NCI-H2196 treated with DMSO at 0.1 percent for 48 hours (cell line): Measurements from ENCODE around the gene AP1AR.
"Not testable (repeated sequence)": the region's sequence is repeated elsewhere in the genome, so short reads cannot be mapped to it uniquely, and the experiment has no call there.

ENCODE experiments used
- DNase-seq: peaks from one replicate; lab custom pipeline; 2025; ENCODE audit not compliant: unreplicated experiment; lab: John Stamatoyannopoulos, UW

The AP1AR gene

DNA sequence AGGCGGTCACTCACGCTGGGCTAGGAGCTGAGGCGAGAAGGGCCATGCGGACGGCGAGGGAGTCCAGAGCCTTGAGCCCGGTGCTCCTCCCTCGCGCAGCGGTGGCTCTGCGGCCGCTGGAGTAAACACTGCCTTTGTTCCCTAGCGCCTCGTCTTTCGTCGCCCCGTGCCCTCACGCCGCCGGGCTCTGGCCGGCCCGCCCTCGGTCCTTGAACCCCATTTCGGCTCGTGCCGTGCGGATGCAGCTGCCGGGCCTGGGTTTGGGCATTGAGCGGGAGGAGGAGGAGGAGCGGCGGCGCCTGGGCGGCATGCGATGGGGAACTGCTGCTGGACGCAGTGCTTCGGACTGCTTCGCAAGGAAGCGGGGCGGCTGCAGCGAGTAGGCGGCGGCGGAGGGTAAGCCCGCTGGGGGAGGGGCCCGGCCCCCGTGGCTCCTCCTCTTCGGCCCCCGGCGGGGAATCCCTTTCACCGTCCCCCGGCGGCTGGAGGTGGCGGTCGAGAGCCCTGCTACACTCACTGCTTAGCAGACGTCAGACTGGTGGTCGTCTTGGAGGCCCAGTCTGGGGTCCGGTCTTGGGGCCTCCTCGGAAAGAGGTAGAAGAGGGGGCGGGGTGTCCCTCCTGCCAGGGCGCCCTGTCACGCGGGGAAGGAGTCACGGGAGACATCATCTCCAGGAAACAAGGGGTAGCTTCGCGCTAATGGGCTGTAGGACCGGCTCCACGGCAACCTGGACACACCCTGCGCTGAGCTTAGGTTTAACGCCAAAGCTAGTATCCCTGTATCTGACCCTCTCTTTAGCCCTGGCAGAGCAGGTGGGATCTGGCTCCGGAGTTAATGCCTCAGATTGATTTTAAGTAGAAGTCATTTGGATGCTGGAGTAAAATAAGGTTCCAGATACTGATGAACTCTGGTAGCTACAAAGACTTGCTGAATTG lies at the start of gene AP1AR:
Gene AP1AR (plus strand): TSS at position 9 of the 935 bp plus-strand sequence. CDS start 305 bp downstream, at position 314.
- peak; percentile 14 for DNase-seq

- DNase-seq, result no peak
Observed at GRCh38 chr4:112182604-112183003, 49.0 kb upstream of the AP1AR start.

DNA sequence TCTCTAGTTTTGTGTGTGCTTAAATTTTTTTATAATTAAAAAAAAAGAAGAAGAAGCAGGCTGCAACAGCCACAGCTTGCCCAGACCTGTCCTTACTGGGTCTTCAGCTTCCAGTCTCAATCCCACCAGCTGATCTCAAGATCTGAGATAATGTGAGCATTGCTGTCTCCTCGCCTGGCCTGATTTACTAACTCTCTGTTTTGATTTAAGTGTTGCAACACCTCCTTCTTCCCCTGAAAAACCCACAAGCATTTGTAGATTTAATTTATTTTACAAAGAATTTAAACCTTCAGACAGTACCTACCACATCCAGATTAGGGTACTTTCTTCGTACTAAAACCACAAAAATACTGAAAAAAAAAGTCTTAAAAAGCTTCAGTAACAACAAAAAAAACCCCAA lies 48.3 kb upstream of the AP1AR start:
- DNase-seq, result no peak

DNA sequence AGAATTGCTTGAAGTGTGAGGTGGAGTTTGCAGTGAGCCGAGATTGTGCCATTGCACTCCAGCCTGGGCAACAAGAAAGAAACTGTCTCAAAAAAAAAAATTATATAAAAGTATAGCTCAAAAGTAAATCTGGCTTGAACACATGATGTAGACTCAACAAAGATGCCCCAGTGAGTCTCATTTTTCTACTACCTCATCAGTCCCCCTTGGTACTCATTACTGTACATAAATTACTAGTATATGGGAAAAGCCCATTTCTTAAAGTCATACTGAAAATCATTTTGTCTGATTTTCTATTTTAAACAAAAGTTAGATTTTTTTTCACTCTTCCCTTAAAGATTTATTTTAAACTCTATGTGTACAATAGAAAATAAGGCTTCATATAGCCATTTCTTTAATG lies 47.1 kb upstream of the AP1AR start:
- no peak for DNase-seq

DNA sequence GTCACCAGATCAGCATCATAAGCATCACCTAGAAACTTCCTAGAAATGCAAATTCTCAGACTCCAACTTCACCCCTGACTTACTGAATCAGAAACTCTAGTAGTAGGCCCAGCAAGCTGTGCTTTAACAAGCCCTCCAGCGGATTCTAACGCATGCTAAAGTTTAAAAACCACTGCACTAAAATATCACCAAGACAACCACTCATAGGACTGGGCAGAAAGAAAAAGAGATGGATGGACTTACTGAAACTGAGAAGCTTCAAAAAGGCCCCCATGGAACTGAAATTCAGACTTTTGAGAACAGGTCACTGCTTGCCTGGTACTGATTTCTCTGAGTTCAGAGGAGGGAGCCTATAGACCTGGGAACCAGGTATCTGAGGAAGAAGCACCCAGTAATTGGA lies 46.3 kb upstream of the AP1AR start:
- DNase-seq, result no peak

- no peak for DNase-seq
Observed at GRCh38 chr4:112185740-112186670, 45.6 kb upstream of the AP1AR start.

- no peak for DNase-seq
Observed at GRCh38 chr4:112189754-112190153, 41.8 kb upstream of the AP1AR start.

DNA sequence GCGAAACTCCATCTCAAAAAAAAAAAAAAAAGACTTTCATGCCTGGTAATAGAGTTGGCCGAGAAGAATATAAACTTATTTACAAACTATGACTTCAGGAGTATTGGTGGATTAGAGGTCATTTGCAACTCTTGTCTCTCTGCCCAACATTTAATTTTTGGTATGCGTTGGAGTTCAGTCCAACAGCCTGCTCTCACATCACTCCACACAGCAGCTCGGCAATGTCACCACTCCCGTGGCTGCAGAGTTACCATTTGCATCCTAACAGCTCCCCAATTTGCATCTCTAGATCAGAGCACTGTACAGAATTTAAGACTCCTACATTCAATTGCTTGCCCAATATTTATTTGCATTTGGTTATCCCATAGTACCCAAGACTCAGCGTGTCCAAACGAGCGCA lies 40.9 kb upstream of the AP1AR start:
- DNase-seq, result no peak

DNA sequence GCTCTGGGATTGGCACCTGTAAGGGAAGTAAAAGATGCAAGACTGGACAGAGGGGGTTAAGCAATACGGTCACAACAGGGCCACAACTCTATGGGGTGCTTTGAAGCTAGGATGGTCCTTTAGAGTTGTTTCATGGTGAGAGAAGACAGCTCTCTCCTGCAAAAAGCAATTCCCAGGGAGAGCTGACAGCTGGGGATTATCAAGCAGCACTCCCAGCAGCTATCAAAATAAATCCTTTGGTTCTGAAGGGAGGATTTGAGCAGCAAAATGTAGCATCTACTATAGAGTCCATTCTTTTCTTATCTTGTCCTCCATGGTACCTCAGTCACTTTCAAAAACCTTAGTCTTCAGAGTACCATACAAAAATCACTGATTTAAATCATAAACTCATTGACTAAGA lies 35.1 kb upstream of the AP1AR start:
- no peak for DNase-seq

- no peak for DNase-seq
Observed at GRCh38 chr4:112199041-112199440, 32.5 kb upstream of the AP1AR start.

DNA sequence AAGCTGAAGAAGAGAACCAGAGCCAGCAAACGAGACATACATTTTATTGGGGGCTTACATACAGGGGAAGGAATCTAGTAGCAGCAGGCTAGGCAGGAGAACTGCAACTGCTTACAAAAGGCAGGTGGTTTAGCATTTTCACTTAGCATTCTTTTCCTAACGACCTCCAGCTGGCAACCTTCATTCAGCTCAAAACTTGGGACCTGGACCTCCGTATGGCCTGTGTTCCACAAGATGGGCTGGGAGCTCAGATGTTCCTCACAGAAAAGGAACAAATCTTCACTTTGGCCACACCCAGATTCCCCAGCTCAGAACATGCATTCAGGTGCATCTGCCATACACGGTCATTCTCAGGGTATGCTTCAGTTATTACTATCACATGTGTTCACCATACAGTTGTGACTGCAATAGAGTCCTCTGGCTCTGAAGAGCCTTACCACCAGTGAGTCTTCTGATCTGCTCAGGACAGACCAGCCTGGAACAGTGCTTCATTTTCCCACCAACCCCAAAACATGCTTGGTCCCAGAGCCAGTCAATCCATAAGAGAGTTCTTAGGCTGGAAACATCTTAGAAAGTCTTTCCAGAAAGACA lies 29.6 kb upstream of the AP1AR start:
- DNase-seq, result no peak

DNA sequence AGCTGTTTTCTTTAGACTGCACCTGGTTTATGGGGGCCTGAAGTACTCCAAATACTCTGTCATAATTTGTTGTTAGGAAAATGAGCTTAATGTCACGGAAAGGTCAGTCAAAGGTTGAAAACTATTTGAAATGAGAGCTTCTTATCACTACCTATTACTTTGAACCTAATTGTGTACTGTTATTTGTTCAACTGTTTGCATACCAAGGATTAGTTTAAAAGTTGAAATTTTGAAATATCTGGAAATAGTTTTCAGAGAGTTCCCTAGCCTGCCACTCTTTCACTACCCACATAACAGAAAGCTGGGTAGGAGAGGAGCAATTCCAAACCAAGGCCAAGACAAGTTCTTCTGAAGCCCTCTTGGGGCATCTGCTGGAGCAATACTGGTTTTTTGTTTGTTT lies 28.0 kb upstream of the AP1AR start:
- DNase-seq, result no peak

GRCh38 chr4:112206431-112206830 lies 25.2 kb upstream of the AP1AR start:
- no peak for DNase-seq

GRCh38 chr4:112208137-112209095 lies 23.2 kb upstream of the AP1AR start:
- not testable (repeated sequence) for DNase-seq

DNA sequence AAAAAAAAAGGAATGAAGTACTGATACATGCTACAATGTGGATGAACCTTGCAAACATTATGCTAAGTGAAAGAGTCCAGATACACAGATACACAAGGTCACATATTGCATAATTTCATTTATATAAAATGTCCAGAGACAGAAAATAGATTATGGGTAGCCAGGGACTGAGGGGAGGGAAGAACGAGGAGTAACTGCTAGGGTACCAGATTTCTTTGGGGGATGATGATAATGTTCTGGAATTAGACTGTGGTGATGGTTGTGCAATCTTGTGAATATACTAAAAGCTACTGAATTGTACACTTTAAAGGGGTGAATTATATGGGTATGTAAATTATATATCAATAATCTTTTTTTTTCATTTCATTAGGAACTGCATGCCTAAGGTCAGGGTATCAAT lies 20.8 kb upstream of the AP1AR start:
- no peak for DNase-seq

DNA sequence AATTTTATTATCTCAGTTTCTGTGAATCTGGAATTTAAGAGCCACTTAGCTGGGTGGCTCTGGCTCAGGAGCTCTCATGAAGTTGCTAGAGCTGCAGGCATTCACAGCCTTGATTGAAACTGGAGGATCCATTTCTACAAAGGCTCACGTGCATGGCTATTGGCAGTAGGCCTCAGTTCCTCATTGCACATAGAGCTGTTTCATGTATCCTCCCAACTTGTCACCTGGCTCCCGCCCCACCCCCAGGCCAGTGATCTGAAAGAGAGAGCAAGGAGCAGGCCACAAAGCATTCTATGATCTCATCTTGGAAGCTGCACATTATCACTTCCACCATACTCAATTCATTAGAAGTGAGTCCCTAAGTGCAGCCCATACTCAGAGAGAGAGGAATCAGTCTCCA lies 18.5 kb upstream of the AP1AR start:
- no peak for DNase-seq

DNA sequence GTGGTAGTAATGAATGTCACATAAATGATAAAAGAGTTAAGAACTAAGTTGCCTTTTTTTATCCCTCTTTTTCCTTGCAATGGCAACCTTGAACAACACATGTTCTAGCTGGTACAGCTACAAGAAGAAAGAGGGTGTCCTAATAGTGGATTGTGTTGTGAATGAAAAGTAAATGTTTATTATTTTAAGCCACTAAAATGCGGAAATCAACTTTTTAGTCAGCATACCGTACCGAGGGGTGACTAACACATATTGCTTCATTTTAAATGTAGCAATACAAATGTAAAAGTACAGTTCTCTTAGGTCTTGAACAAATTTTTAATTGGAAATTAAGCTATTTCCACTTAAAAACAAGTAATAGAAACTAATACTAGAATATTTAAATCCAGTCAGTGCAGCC lies 17.7 kb upstream of the AP1AR start:
- no peak for DNase-seq

- no peak for DNase-seq
Observed at GRCh38 chr4:112214390-112215264, 17.0 kb upstream of the AP1AR start.

DNA sequence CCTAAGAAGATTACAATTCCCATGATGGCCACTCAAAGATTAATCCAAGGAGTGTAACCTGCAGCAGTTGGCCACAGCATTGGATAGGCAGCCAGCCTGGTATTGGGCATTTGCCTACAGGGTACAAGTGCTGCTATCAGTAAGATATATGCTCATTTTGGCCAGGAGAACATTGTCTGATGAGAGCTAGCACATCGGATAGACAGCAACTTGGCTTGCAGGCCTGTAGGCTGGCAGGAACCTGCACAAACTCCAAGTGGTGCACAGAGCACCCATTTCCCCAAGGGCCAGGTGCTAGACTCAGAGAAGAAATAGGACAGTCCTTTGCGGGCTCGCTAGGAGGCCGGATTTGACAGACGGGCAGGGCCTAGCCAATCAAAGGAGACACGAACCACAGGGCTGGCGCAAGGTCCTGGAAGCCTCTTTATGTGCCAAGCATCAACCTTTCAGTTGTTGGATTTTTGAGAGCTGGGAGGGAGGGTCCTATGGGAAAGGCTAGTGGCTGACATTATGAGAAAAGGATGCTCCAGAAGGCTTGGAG lies 11.7 kb upstream of the AP1AR start:
- no peak for DNase-seq
